Neural crest cell (in vitro differentiated cells): Measurements from ENCODE around the gene MFSD2B. TPM values are rescaled to one million over a fixed set of nuclear protein-coding genes. Genes with fewer than 3 reads are reported as not detected.
A peak's percentile ranks its signal among the peaks of the same experiment; 100 is the strongest.

Experiments
- DNase-seq: peaks from one replicate; pipeline ENCODE4 v3.0.0; 2021; ENCODE audit warnings: low read depth, mixed read lengths, low spot score
- H3K27ac Mint-ChIP-seq: one replicate; pipeline ENCODE4 v1.8.0; 2021; ENCODE audit warnings: mild to moderate bottlenecking, mixed read lengths; ENCODE audit not compliant: unreplicated experiment
- H3K27me3 Mint-ChIP-seq: 2 replicates; pipeline ENCODE4 v1.8.0; 2021; ENCODE audit warnings: low read depth, mild to moderate bottlenecking, mixed read lengths
- H3K36me3 Mint-ChIP-seq: 2 replicates; pipeline ENCODE4 v1.8.0; 2021; ENCODE audit warnings: low read depth, mild to moderate bottlenecking, mixed read lengths
- H3K4me1 Mint-ChIP-seq: 2 replicates; pipeline ENCODE4 v1.8.0; 2021; ENCODE audit warnings: mixed read lengths
- H3K4me3 Mint-ChIP-seq: one replicate; pipeline ENCODE4 v1.8.0; 2021; ENCODE audit warnings: mild to moderate bottlenecking, mixed read lengths
- H3K9me3 Mint-ChIP-seq: 2 replicates; pipeline ENCODE4 v1.8.0; 2021; ENCODE audit warnings: mixed read lengths
- CTCF ChIP-seq: fragments of 200-600 bp; sonication (generic); conservative IDR thresholded peaks from 2 replicates; pipeline ENCODE4 v1.5.0; 2021; ENCODE audit warnings: antibody characterized with exemption, mild to moderate bottlenecking
- total RNA-seq: library from RNA; stranded (reverse); gene quantifications from 2 replicates; pipeline ENCODE4 v1.2.1, GENCODE V29; 2021

MFSD2B gene
- total RNA-seq, 1 donor from 2014 or later: 0.47 TPM

GRCh38 chr2:24055750-24056149 lies 45.9 kb downstream of the MFSD2B start:
- no peak for DNase-seq
- Mint-ChIP-seq H3K4me3 (peak overlapping the region; percentile 20), H3K4me1 (no peaks in the 10 kb centered on the region), H3K36me3 (no peaks in the 10 kb centered on the region), H3K27ac (no peak overlapping the region), H3K9me3 (no peaks in the 10 kb centered on the region), H3K27me3 (no peaks in the 10 kb centered on the region)
- TF ChIP-seq CTCF: no peak

GRCh38 chr2:24058564-24059271 lies 48.8 kb downstream of the MFSD2B start:
- no peaks in the 10 kb centered on the region for H3K9me3 Mint-ChIP-seq
- H3K27me3 Mint-ChIP-seq: no peaks in the 10 kb centered on the region
- no peaks in the 10 kb centered on the region for H3K36me3 Mint-ChIP-seq
- no peak for TF ChIP-seq CTCF
- H3K4me1 Mint-ChIP-seq: no peaks in the 10 kb centered on the region
- no peak for DNase-seq
- H3K27ac Mint-ChIP-seq: no peak overlapping the region
- H3K4me3 Mint-ChIP-seq: no peak overlapping the region

GRCh38 chr2:24065341-24065740 lies 55.5 kb downstream of the MFSD2B start:
- Mint-ChIP-seq H3K36me3 (peaks cover 3% of the 10 kb centered on the region), H3K4me1 (no peaks in the 10 kb centered on the region), H3K27me3 (no peaks in the 10 kb centered on the region), H3K27ac (no peak overlapping the region), H3K4me3 (no peak overlapping the region), H3K9me3 (no peaks in the 10 kb centered on the region)
- TF ChIP-seq CTCF: no peak
- no peak for DNase-seq

GRCh38 chr2:24072259-24072658 lies 62.4 kb downstream of the MFSD2B start:
- no peak for TF ChIP-seq CTCF
- Mint-ChIP-seq H3K27ac (no peak overlapping the region), H3K4me3 (peak overlapping the region; percentile 70), H3K9me3 (no peaks in the 10 kb centered on the region), H3K4me1 (peaks cover 22% of the 10 kb centered on the region), H3K36me3 (peaks cover 3% of the 10 kb centered on the region), H3K27me3 (no peaks in the 10 kb centered on the region)
- DNase-seq: no peak

- Mint-ChIP-seq H3K9me3 (no peaks in the 10 kb centered on the region), H3K4me3 (peak overlapping the region; percentile 97), H3K27me3 (no peaks in the 10 kb centered on the region), H3K4me1 (peaks cover 30% of the 10 kb centered on the region), H3K36me3 (no peaks in the 10 kb centered on the region), H3K27ac (no peak overlapping the region)
- TF ChIP-seq CTCF: no peak
- no peak for DNase-seq
These were observed 63.9 kb downstream of the MFSD2B start for GRCh38 chr2:24073816-24074215.
